NCI-H2196 treated with DMSO at 0.1 percent for 48 hours (cell line): ENCODE results near the gene C4orf50.

ENCODE experiments used
- DNase-seq: peaks from one replicate; lab custom pipeline; 2025; ENCODE audit not compliant: unreplicated experiment; lab: John Stamatoyannopoulos, UW

The C4orf50 gene

GRCh38 chr4:6018331-6018730 lies at the start of gene C4orf50:
Gene C4orf50 (minus strand): TSS chr4:6018431.
- no peak for DNase-seq

GRCh38 chr4:6065934-6066590 lies 47.8 kb upstream of the C4orf50 start:
- no peak for DNase-seq

- no peak for DNase-seq
Measured at GRCh38 chr4:6065166-6065565, 46.9 kb upstream of the C4orf50 start.

GRCh38 chr4:6064383-6064782 lies 46.2 kb upstream of the C4orf50 start:
- DNase-seq = no peak

- no peak for DNase-seq
Measured at GRCh38 chr4:6063684-6064083, 45.5 kb upstream of the C4orf50 start.

- no peak for DNase-seq
Measured at GRCh38 chr4:6062133-6062532, 43.9 kb upstream of the C4orf50 start.

- DNase-seq = no peak
Measured at GRCh38 chr4:6059375-6059805, 41.2 kb upstream of the C4orf50 start.

GRCh38 chr4:6058531-6059374 lies 40.5 kb upstream of the C4orf50 start:
- no peak for DNase-seq

GRCh38 chr4:6056976-6057766 lies 38.9 kb upstream of the C4orf50 start:
- DNase-seq = no peak

GRCh38 chr4:6055436-6055835 lies 37.2 kb upstream of the C4orf50 start:
- DNase-seq = no peak

- DNase-seq = no peak
Measured at GRCh38 chr4:6055030-6055429, 36.8 kb upstream of the C4orf50 start.

GRCh38 chr4:6054162-6054922 lies 36.1 kb upstream of the C4orf50 start:
- DNase-seq = no peak

GRCh38 chr4:6052679-6053078 lies 34.4 kb upstream of the C4orf50 start:
- no peak for DNase-seq

- DNase-seq = no peak
Measured at GRCh38 chr4:6050551-6050950, 32.3 kb upstream of the C4orf50 start.

GRCh38 chr4:6049985-6050384 lies 31.8 kb upstream of the C4orf50 start:
- no peak for DNase-seq

- no peak for DNase-seq
Measured at GRCh38 chr4:6049278-6049677, 31.0 kb upstream of the C4orf50 start.

GRCh38 chr4:6048537-6048936 lies 30.3 kb upstream of the C4orf50 start:
- no peak for DNase-seq

GRCh38 chr4:6047130-6047673 lies 29.0 kb upstream of the C4orf50 start:
- no peak for DNase-seq

- DNase-seq = no peak
Measured at GRCh38 chr4:6046526-6047129, 28.4 kb upstream of the C4orf50 start.

GRCh38 chr4:6044805-6045204 lies 26.6 kb upstream of the C4orf50 start:
- no peak for DNase-seq
